Activated CD8-positive, alpha-beta memory T cell treated with anti-CD3 and anti-CD28 coated beads, Interleukin-2, amount 50 U/mL, for 1 hour (primary cell): ENCODE results near the gene AADAC.
"Not testable (repeated sequence)": the region's sequence is repeated elsewhere in the genome, so short reads cannot be mapped to it uniquely, and the experiment has no call there.

ENCODE experiments used
- DNase-seq: peaks from one replicate; pipeline ENCODE4 v3.0.0-alpha.2; 2020; ENCODE audit errors: extremely low read depth

Gene AADAC

DNA sequence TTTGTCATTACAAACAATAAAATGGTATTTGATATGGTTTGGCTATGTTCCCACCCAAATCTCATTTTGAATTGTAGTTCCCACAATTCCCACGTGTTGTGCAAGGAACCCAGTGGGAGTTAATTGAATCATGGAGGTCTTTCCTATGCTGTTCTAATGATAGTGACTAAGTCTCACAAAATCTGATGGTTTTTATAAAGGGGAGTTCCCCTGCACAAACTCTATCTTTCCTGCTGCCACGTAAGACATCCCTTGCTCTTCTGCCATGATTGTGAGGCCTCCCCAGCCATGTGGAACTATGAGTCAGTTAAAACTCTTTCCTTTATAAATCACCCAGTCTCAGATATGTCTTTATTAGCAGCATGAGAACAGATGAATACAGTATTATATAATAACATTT, 15.4 kb upstream of the AADAC start:
- no peak for DNase-seq

DNA sequence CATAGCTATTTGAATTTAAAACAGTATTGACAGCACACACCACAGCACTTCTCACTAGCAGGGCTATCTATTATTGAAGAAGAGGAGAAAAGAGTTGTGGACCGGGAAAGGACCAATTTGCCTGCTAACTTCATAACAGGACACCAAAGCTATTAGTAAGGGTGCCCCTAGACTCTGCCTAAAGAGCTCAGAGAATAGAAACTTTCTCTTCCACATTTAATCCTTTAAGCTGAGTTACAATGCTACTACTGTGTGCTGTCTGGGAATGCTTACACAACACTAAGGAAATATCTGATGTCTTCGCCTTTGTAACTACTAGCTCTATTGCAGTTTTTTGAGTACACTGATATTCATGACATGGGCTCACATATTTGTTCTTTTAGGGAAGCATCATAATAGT, 13.5 kb upstream of the AADAC start:
- DNase-seq = no peak

- DNase-seq = no peak
Observed at GRCh38 chr3:151804267-151804666, 9.6 kb upstream of the AADAC start.

- DNase-seq = no peak
Observed at GRCh38 chr3:151806838-151807237, 7.1 kb upstream of the AADAC start.

DNA sequence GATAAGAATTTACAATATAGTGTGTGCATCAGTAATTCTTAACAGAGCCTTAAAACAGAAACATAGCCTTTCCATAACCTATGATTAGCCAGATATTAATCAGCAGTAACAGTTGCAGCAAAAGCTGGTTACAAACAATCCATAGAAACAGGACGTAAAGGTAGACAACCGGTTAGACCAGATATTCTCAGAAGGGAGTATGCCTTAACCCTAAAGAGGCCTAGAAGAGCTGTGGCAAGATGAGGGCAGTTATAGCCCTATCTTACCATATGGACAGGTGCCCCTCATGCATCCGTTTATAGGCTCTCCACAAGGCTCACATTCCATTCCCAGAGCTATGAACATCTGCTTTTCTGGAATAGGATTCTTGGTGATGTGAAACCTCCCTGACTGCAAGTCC, 5.0 kb upstream of the AADAC start:
- DNase-seq = not testable (repeated sequence)

- no peak for DNase-seq
Observed at GRCh38 chr3:151811474-151811873, 2.4 kb upstream of the AADAC start.

- no peak for DNase-seq
Observed at GRCh38 chr3:151814588-151814987, 672 bp downstream of the AADAC start.

DNA sequence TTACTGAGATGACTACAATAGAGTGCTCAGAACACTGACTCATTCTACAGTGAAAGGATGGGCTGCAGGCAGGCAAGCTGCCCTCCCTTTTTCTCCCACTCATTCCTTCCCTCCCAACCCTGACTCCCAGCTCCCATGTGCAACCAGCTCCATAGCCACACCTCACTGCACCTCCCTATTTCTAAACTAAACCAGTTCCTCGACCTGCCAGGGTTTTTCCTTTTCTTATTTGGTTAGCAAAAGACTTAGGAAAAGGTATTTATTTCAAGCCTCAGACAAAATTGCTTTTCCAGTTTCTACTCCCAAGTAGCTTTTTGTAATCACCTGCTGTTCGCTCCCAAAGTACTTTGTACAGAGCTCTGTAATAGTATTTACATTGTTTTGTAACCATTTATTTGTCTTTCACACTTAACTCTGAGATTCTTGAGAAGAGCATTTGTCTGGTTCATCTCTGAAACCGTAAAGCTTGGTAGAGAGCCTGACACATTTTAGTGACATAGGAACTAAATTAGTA, 2.2 kb downstream of the AADAC start:
- no peak for DNase-seq

DNA sequence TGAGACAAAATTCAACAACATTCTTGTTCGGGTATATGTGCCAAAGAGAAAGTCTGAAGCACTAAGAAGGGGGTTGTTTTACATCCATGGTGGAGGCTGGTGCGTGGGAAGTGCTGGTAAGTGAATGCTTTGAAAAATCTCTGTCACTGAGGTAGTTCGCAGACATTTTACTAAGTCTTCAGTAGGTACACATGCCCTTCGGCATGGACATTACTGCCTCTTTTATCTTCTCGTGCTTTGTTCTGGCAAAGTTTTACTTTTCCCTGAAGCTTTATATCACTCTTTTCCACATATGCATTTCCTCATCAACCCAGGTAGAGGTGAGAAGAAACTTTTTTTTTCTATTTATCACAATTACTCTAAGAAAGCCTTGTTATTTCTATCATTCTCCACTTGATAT, 3.6 kb downstream of the AADAC start:
- DNase-seq = no peak

DNA sequence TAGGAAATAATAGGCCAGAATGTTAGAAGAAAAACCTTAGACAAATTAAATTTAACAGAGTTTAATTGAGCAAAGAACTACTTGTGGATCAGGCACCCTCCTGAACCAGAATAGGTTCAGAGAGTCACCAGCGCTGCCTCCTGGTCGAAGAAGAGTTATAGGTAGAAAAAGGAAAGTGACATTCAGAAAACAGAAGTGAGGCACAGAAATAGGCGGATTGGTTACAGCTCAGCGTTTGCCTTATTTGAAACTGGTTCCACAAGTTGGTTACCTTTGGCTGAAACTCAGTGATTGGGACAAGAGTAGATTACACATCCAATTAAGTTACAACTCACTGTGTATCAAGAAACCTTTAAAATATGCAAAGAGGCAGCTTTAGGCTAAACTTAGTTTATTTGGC, 4.4 kb downstream of the AADAC start:
- DNase-seq = no peak

DNA sequence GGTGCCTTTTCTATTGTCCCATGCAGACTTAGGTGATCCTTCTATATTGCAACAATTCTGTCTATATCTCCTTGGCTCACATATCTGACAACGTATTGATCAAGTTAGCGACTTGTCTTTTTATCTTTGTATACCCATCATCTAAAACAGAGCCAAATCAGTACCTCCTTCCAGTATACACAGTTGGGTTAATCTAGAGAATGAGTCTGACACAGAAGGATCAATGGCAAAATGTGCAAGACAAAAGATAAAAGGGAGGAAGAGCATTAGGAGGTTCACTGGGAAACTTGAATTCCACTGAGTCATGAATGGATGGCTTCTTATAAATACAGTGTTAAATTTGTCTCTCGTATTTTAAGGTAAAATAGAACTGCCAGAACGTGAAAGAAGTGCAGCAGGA, 6.0 kb downstream of the AADAC start:
- DNase-seq = no peak

DNA sequence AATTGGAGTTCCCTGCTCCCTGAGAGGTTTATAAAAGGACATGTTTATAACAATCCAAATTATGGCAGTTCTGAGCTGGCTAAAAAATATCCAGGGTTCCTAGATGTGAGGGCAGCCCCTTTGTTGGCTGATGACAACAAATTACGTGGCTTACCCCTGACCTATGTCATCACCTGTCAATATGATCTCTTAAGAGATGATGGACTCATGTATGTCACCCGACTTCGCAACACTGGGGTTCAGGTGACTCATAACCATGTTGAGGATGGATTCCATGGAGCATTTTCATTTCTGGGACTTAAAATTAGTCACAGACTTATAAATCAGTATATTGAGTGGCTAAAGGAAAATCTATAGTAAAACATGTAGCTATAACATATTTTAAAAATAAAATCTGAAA, 13.9 kb downstream of the AADAC start:
- DNase-seq = no peak

GRCh38 chr3:151835751-151836525, 22.0 kb downstream of the AADAC start:
- DNase-seq = no peak

DNA sequence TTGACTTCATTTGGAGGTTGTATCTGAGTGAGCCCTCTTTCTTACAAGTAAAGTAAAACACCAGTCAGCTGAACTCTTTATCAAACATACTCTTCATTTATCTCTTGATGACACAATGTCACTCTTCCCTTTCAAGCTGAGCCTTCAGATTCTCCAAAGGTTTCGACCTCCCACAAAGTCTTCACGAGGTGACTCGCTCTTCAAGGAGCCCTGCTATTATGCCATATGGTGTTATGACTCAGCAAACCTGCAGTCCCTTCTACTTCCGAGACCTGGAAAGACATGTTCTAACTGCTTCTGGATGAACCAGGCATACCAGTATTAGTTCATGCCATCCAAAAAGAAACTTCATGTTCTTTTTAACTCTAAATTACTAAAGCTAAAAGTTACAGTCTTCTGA, 23.1 kb downstream of the AADAC start:
- no peak for DNase-seq

DNA sequence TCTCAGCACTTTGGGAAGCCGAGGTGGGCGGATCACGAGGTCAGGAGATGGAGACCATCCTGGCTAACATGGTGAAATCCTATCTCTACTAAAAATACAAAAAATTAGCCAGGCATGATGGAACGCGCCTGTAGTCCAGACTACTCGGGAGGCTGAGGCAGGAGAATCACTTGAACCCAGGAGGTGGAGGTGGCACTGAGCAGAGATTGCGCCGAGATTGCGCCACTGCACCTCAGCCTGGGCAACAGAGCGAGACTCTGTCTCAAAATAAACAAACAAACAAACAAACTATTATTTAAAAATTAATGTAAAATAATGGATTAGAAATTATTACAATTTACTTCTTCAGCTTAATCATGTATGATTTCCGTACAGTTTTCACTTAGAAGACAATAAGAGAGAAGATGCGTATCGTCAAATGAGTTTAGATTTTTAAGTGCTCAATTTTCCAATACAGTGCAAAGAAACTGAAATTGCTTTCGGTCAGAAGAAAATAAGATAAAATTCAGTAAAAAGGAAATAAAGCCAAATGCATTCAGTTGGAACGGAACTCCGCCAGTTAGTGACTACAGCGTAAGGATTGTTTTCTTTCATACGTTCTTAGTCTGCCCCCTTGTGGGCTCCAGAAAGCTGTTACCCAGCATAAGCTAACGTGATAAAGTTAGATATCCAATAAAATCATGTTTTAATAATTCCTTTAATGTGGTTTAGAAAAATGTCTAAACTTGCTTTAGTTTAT, 24.8 kb downstream of the AADAC start:
- DNase-seq = no peak

DNA sequence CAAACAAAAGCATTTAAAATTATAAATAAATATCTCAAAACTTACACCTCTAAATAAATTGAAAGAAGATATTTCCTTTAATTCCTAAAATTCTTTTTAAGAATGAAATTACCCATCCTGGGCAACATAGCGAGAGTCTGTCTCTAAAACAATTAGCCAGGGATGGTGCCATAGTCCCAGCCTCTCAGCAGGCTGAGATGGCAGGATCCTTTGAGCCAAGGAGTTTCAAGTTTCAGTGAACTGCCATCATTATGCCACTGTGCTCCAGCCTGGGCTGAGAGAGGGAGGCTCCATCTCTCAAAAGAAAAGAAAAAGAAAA, 25.4 kb downstream of the AADAC start:
- no peak for DNase-seq

DNA sequence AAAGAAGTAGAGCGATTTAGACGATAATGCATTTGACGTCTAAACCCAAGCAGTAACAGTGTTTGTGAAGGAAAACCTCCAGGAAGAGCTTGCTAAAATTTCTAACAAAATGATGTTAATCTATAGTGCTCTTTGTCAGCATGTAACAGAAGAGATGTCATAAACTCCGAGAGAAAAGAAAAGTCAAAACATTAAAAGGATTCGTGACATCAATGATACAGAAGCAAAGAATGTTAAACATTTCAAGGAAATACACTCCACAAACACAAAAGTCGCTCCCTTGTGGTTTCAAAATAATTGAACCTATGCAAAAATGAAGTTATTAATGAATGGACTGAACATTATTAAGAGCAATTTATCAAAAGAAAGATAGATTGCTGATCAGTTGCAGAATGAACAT, 27.9 kb downstream of the AADAC start:
- DNase-seq = no peak

DNA sequence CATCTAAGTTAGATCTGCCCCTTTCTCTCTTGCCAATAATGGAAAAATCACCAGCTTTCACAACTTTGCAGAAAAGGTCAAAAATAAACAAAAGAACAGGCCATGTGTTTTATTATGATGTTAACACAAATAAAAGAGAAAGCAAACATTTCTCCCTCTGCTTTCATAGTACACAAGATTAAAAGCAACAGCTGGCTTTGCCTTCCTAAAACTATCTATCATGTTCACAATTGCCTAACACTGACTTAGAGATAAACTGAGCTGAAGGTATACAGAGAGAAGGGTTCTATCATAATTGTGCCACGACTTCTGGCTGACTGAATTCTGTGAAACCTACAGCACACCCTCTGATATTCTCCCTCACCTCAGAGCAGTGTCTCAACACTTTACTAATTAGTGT, 29.4 kb downstream of the AADAC start:
- no peak for DNase-seq

GRCh38 chr3:151845306-151845905, 31.5 kb downstream of the AADAC start:
- no peak for DNase-seq

DNA sequence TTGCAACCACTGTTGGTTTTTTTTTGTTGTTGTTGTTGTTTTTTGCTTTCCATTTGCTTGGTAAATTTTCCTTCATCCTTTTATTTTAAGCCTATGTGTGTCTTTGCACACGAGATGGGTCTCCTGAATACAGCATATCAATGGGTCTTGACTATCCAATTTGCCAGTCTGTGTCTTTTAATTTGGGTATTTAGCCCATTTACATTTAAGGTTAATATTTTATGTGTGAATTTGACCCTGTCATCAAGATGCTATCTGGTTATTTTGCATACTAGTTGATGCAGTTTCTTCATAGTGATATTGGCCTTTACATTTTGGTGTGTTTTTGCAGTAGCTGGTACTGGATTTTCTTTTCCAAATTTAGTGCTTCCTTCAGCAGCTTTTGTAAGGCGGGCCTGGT, 36.1 kb downstream of the AADAC start:
- not testable (repeated sequence) for DNase-seq

DNA sequence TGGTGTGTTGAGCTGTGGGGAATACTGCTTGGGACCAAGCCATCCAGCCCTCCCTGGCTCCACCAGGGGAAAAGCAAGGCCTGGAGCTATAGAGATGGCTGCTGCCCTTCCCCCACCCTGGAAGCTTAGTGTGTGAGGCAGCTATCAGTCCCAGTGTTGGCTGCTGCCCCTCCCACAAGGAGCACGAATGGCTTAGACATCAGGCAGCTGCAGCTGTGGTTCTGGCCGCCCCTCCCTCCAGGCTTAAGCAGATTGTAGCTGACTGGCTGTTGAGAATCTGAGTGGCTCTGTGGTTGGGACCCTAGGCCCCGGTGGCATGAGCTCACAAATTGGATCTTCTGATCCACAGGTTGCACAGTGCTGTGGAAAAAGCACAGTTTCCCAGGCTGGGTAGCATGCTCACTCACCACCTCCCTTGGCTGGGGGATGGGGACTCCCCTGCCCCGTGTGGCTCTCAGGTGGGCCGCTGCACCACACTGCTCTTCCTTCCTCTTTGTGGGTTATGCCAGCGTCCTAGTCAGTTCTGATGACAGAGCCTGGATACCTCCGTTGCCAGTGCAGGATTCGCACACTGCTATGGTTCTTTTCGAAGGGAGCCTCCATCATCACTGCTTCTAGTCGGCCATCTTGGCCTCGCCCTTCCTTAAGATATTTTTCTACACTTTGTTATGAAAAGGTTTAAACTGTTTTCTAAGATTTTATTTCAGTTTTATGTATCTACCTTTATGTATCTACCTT, 38.3 kb downstream of the AADAC start:
- no peak for DNase-seq

DNA sequence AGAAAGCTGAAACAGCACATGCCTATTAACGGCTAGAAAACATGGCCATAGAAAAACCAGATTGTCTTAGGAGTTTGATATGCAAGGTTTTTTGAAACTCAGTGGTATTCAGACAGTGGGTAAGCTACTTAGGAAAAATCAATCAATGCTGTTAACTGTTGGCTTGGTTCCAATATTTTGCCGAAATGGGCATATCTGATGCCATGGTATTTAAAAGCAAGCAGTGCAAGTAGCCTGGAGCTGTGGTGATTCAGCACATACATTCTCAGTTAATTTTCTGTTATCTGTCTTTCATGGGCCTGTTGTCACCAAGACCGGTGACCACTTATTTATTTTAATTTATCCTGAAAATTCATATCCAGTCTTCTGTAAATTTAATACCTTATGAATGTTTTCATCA, 42.2 kb downstream of the AADAC start:
- no peak for DNase-seq
